ENCODE data around the gene BBS1.

BBS1 gene

GRCh38 chr11:66473167-66473566 is 37.3 kb upstream of the BBS1 start:
- no peak overlapping the region for H3K4me3 ChIP-seq (ENCODE audit: low read length)
- TF ChIP-seq, protein P1, sequence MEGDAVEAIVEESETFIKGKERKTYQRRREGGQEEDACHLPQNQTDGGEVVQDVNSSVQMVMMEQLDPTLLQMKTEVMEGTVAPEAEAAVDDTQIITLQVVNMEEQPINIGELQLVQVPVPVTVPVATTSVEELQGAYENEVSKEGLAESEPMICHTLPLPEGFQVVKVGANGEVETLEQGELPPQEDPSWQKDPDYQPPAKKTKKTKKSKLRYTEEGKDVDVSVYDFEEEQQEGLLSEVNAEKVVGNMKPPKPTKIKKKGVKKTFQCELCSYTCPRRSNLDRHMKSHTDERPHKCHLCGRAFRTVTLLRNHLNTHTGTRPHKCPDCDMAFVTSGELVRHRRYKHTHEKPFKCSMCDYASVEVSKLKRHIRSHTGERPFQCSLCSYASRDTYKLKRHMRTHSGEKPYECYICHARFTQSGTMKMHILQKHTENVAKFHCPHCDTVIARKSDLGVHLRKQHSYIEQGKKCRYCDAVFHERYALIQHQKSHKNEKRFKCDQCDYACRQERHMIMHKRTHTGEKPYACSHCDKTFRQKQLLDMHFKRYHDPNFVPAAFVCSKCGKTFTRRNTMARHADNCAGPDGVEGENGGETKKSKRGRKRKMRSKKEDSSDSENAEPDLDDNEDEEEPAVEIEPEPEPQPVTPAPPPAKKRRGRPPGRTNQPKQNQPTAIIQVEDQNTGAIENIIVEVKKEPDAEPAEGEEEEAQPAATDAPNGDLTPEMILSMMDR (IDR thresholded peaks at IDR 0.05; ENCODE audit: insufficient read depth, low read depth, low read length, missing control alignments), result no peak
- DNase-seq (ENCODE audit: low read depth), result no peak

- H3K4me3 ChIP-seq (ENCODE audit: low read length), result no peak overlapping the region
- DNase-seq (ENCODE audit: low read depth), result peak; percentile 78
- TF ChIP-seq, protein P1 (IDR thresholded peaks at IDR 0.05; ENCODE audit: insufficient read depth, low read depth, low read length, missing control alignments), result no peak
These were observed 36.6 kb upstream of the BBS1 start for GRCh38 chr11:66473608-66474515.

DNA sequence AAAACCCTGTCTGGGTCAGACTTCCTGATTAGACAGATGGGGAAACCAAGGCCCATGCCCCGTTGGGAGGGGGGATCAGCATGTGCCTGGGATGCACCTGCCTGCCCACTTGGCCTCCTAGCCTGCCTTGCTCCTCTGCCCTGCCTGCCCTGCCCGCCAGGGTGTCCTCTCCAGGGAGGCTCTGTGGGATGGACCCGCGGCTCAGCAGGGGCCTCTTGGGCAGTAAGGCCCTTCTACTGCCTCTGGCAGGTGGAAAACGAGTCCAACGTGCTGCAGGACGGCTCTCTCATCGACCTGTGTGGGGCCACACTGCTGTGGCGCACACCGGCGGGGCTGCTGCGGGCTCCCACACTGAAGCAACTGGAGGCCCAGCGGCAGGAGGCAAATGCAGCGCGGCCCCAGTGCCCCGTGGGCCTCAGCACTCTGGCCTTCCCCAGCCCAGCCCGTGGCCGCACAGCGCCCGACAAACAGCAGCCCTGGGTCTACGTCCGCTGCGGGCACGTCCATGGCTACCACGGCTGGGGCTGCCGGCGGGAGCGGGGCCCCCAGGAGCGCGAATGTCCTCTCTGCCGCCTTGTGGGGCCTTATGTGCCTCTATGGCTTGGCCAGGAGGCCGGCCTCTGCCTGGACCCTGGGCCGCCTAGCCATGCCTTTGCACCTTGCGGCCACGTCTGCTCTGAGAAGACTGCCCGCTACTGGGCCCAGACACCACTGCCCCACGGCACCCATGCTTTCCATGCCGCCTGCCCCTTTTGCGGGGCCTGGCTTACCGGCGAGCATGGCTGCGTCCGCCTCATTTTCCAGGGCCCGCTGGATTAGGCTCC is 34.9 kb upstream of the BBS1 start:
- no peak for DNase-seq (ENCODE audit: low read depth)
- no peak overlapping the region for H3K4me3 ChIP-seq (ENCODE audit: low read length)

DNA sequence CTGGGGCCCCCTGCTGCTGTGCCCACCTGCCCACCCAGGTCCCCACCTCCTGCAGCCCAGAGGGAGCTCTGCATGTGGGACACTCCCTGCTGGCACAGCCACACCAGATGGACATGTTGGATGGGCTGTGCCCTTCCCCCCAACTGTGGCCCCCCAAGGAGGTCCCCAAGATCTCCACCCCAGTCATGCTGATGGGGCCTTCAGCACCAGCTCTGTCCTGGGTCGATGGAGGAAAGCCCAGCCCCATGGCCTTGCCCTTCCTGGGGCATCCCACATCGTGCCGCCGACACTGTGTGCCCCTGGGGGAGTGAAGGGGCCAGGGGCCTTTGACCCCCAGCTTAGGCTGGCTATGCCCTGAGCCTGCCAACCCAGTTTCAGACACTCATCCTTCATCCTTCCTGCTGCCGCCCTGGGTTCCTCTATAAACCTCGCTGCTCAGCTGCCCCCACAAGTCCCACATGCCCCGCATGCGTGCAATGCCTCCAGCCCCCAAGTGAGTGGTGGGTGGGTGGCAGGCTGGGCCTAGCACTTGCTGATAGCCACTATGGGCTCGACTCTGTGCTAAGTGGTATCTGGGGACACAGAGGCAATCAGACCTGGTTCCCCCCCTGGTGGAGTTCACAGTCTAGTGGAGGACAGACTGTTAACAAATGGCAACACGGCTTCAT is 34.1 kb upstream of the BBS1 start:
- DNase-seq (ENCODE audit: low read depth), result no peak
- no peak overlapping the region for H3K4me3 ChIP-seq (ENCODE audit: low read length)
- TF ChIP-seq, protein P1 (IDR thresholded peaks at IDR 0.05; ENCODE audit: insufficient read depth, low read depth, low read length, missing control alignments), result no peak

More for the DNA sequence above, 34.9 kb upstream of the BBS1 start:
- TF ChIP-seq, protein P1 (IDR thresholded peaks at IDR 0.05; ENCODE audit: insufficient read depth, low read depth, low read length, missing control alignments), result no peak

DNA sequence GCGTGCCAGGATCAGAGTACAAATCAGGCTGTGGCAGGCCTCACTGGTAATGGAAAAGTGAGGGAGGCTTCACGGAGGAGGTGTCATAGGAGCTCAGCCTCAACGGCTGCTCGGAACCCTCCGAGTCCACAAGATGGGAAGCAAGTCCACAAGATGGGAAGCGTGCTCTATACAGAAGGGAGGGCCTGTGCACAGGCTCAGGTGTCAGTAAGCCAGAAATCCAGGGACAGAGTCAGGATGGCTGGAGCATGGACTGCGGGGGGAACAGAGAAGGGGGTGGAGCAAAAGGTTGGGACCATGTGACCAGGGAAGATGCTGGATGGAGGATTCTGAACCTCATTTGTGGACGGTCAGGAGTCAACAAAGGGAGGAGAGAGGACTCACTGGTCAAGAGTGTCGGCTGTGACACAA is 33.6 kb upstream of the BBS1 start:
- TF ChIP-seq, protein P1 (IDR thresholded peaks at IDR 0.05; ENCODE audit: insufficient read depth, low read depth, low read length, missing control alignments), result no peak
- DNase-seq (ENCODE audit: low read depth), result no peak
- H3K4me3 ChIP-seq (ENCODE audit: low read length), result no peak overlapping the region

GRCh38 chr11:66477263-66478201 is 32.9 kb upstream of the BBS1 start:
- TF ChIP-seq, protein P1 (IDR thresholded peaks at IDR 0.05; ENCODE audit: insufficient read depth, low read depth, low read length, missing control alignments), result no peak
- no peak overlapping the region for H3K4me3 ChIP-seq (ENCODE audit: low read length)
- no peak for DNase-seq (ENCODE audit: low read depth)
